Measurements from ENCODE around the gene ITFG2. TPM values are rescaled to one million over a fixed set of nuclear protein-coding genes. Genes with fewer than 3 reads are reported as not detected.

Gene ITFG2
- total and polyA plus RNA-seq, 2 of the 13 experiments (the other 11 are each of a cell fraction or from before 2014, with no cell fraction given), result 14.8 to 15.5 TPM

DNA sequence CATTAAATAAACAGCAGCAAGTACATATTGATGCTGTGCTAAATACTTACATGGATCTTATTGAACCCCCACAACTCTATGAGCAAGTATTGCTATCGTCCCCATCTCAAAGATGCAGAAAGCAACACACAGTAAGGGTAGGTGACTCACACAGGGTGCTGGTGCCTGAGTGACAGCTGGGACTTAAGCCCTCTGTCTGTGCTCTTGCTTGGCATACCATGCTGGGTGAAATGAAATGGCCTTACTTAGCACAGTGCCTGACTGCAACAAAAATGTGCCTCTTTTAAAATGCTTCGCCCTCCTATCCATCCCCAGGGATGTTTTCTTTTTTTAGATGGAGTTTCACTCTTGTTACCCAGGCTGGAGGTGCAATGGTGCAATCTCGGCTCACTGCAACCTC is 43.6 kb downstream of the ITFG2 start:
- TF ChIP-seq, protein P1, sequence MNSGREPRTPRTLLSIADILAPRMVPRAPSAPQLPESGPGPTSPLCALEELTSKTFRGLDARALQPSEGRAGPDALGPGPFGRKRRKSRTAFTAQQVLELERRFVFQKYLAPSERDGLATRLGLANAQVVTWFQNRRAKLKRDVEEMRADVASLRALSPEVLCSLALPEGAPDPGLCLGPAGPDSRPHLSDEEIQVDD (CRISPR knock-in tag; IDR thresholded peaks at IDR 0.05; ENCODE audit: borderline replicate concordance), result no peak
- no peak for TF ChIP-seq MYNN (CRISPR knock-in tag; IDR thresholded peaks at IDR 0.05; ENCODE audit: low read depth)
- no peak for TF ChIP-seq PPARG (CRISPR knock-in tag; conservative IDR thresholded peaks at IDR 0.05)
- TF ChIP-seq, protein P2, sequence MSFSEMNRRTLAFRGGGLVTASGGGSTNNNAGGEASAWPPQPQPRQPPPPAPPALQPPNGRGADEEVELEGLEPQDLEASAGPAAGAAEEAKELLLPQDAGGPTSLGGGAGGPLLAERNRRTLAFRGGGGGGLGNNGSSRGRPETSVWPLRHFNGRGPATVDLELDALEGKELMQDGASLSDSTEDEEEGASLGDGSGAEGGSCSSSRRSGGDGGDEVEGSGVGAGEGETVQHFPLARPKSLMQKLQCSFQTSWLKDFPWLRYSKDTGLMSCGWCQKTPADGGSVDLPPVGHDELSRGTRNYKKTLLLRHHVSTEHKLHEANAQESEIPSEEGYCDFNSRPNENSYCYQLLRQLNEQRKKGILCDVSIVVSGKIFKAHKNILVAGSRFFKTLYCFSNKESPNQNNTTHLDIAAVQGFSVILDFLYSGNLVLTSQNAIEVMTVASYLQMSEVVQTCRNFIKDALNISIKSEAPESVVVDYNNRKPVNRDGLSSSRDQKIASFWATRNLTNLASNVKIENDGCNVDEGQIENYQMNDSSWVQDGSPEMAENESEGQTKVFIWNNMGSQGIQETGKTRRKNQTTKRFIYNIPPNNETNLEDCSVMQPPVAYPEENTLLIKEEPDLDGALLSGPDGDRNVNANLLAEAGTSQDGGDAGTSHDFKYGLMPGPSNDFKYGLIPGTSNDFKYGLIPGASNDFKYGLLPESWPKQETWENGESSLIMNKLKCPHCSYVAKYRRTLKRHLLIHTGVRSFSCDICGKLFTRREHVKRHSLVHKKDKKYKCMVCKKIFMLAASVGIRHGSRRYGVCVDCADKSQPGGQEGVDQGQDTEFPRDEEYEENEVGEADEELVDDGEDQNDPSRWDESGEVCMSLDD (CRISPR knock-in tag; IDR thresholded peaks at IDR 0.05; ENCODE audit: borderline replicate concordance), result no peak
- TF ChIP-seq ZSCAN22 (CRISPR knock-in tag; IDR thresholded peaks at IDR 0.05), result no peak
- Histone ChIP-seq H3K9ac (ENCODE audit: insufficient read depth, low read depth, low read length) (no peak overlapping the region), H3K4me3 (replicated peaks in 1 of 3; ENCODE audit: insufficient read depth in 1 of 3, low read depth in 2 of 3, low read length in 3 of 3) (no peak overlapping the region), H2AFZ (ENCODE audit: low read length) (no peak overlapping the region), H3K36me3 (replicated peaks in 1 of 2; ENCODE audit: control insufficient read depth in 1 of 2, insufficient read depth in 2 of 2, low read length in 2 of 2) (peaks cover 4 to 27% of the 10 kb centered on the region in 2 experiments), H3K9me3 (ENCODE audit: low read length) (no peaks in the 10 kb centered on the region), H3K27me3 (ENCODE audit: control insufficient read depth in 1 of 2, insufficient read depth in 2 of 2, low read length in 2 of 2) (no peaks in the 10 kb centered on the region), H3K27ac (ENCODE audit: extremely low read length, insufficient read depth, low read length) (no peak overlapping the region), H3K4me2 (ENCODE audit: low read depth, low read length) (no peak overlapping the region), H4K20me1 (ENCODE audit: insufficient read depth, low read length) (no peaks in the 10 kb centered on the region), H3K79me2 (ENCODE audit: insufficient read depth, low read length) (no peaks in the 10 kb centered on the region), H3K4me1 (ENCODE audit: insufficient read depth, low read length) (peaks cover 12% of the 10 kb centered on the region)
- no peak; the same call in 2 of the 3 replicates for ATAC-seq
- POLR2A ChIA-PET, result no interaction called here
- intact Hi-C loops (cut with micrococcal nuclease; ENCODE audit: unreplicated experiment) (no loop called here), in situ Hi-C loops (cut with HindIII; ENCODE audit: extremely low pct_ligation_motif_present, low pct_unique_long_range_greater_than_20kb) (no loop called here)
- FAIRE-seq, result no peak
- BruUV-seq (replicated peaks), result no TSS peak
- WGBS (ENCODE audit: low lambda C conversion rate), result 93% methylated on average over 3 of the region's 3 CpGs
- DNase-seq (ENCODE audit: low spot score), result no peak
- CTCF ChIA-PET (ENCODE audit: low intra/inter-chr PET ratio, low total read pairs), result no interaction called here

DNA sequence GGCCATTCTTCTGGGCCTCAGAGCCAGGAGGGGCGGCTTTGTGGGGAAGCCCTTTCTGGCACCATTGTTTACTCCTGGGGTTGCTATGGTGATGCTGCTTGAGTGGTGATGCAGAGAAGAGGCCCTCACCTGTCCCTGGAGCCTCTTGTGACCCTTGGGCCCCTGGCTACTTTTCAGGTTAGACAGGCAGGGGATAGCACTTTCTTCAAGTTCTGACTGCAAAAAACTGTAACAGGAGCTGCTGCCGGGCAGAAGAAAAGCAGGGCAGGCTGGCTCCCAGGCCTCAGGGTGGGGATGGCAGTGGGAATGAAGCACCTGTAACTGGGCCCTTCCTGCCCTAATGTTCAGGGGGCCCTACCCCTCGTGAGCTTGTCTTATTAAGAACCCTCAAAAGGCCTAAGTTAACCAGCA is 44.6 kb downstream of the ITFG2 start, which contains the start of gene TEX52:
Gene TEX52, minus strand, starts transcription at position 19 of the 411 bp plus-strand sequence. Its CDS starts 13 bp downstream, at position 6.
- Histone ChIP-seq H4K20me1 (ENCODE audit: insufficient read depth, low read length) (no peaks in the 10 kb centered on the region), H3K79me2 (ENCODE audit: insufficient read depth, low read length) (no peaks in the 10 kb centered on the region), H2AFZ (ENCODE audit: low read length) (no peak within 1 kb of the TSS), H3K9ac (ENCODE audit: insufficient read depth, low read depth, low read length) (no peak within 1 kb of the TSS), H3K27me3 (ENCODE audit: control insufficient read depth in 1 of 2, insufficient read depth in 2 of 2, low read length in 2 of 2) (no peaks in the 10 kb centered on the region), H3K4me2 (ENCODE audit: low read depth, low read length) (no peak within 1 kb of the TSS), H3K4me1 (ENCODE audit: insufficient read depth, low read length) (peaks cover 12% of the 10 kb centered on the region), H3K4me3 (replicated peaks in 1 of 3; ENCODE audit: insufficient read depth in 1 of 3, low read depth in 2 of 3, low read length in 3 of 3) (no peak within 1 kb of the TSS), H3K36me3 (replicated peaks in 1 of 2; ENCODE audit: control insufficient read depth in 1 of 2, insufficient read depth in 2 of 2, low read length in 2 of 2) (peaks cover 4 to 32% of the 10 kb centered on the region in 2 experiments), H3K27ac (ENCODE audit: extremely low read length, insufficient read depth, low read length) (peak within 1 kb of the TSS; percentile 41), H3K9me3 (ENCODE audit: low read length) (no peaks in the 10 kb centered on the region)
- CTCF ChIA-PET (ENCODE audit: low intra/inter-chr PET ratio, low total read pairs), result no interaction called here
- in situ Hi-C loops (cut with HindIII; ENCODE audit: extremely low pct_ligation_motif_present, low pct_unique_long_range_greater_than_20kb) (no loop called here), intact Hi-C loops (cut with micrococcal nuclease; ENCODE audit: unreplicated experiment) (no loop called here)
- WGBS (ENCODE audit: low lambda C conversion rate), result 48% methylated on average over 2 of the region's 3 CpGs
- no TSS peak for BruUV-seq (replicated peaks)
- DNase-seq (ENCODE audit: low spot score) (peak; percentile 22), FAIRE-seq (no peak), ATAC-seq (peak; percentile 43)
- POLR2A ChIA-PET, result no interaction called here
- TF ChIP-seq POLR2A (IDR thresholded peaks at IDR 0.05; ENCODE audit: insufficient read depth in 1 of 2, low read depth in 2 of 2, low read length in 2 of 2) (0 out of 4 replicates have a peak, but pooled peaks of 1 of the 2 experiments have one; percentile 7), SMYD3 (CRISPR knock-in tag; IDR thresholded peaks at IDR 0.05) (no peak), RFX3 (CRISPR knock-in tag; IDR thresholded peaks at IDR 0.05) (peak; percentile 31; the same call in 1 of the 2 replicates), POLR2G (IDR thresholded peaks at IDR 0.05; ENCODE audit: low read depth, low read length) (peak; percentile 56)
